Activated naive CD4-positive, alpha-beta T cell treated with anti-CD3 and anti-CD28 coated beads for 36 hours (primary cell): ENCODE measurements around the gene C4orf51. TPM values are rescaled to one million over a fixed set of nuclear protein-coding genes. Genes with fewer than 3 reads are reported as not detected.
"Not testable (repeated sequence)": the region's sequence is repeated elsewhere in the genome, so short reads cannot be mapped to it uniquely, and the experiment has no call there.

Experiments used
- CTCF ChIA-PET: fragments of 350-600 bp; sonication (Branson Sonifier 250); formaldehyde crosslinking; loops from one replicate; lab custom pipeline; 2021; ENCODE audit warnings: antibody characterized with exemption; lab: Charles Lee
- DNase-seq: peaks from one replicate; pipeline ENCODE4 v3.0.0-alpha.2; 2020
- H3K27ac Mint-ChIP-seq: one replicate; pipeline ENCODE4 v1.8.0; 2021; ENCODE audit warnings: mild to moderate bottlenecking, mixed read lengths
- H3K27me3 Mint-ChIP-seq: one replicate; pipeline ENCODE4 v1.8.0; 2021; ENCODE audit warnings: low read depth, mixed read lengths
- H3K36me3 Mint-ChIP-seq: one replicate; pipeline ENCODE4 v1.8.0; 2021; ENCODE audit warnings: low read depth, mixed read lengths
- H3K4me1 Mint-ChIP-seq: one replicate; pipeline ENCODE4 v1.8.0; 2021; ENCODE audit warnings: low read depth, mixed read lengths
- H3K4me3 Mint-ChIP-seq: one replicate; pipeline ENCODE4 v1.8.0; 2021; ENCODE audit warnings: mild to moderate bottlenecking, moderate library complexity, mixed read lengths
- H3K9me3 Mint-ChIP-seq: one replicate; pipeline ENCODE4 v1.8.0; 2021; ENCODE audit warnings: mixed read lengths
- intact Hi-C: fragments of 100-400 bp; cut with micrococcal nuclease; formaldehyde crosslinking; loops from one replicate; pipeline ENCODE4 v1.15.1; 2023
- total RNA-seq, 2 experiments: library from RNA; stranded (reverse); gene quantifications; one replicate each; pipeline ENCODE4 v1.2.3, GENCODE V29; 2021

C4orf51 gene
- not detected for total RNA-seq

GRCh38 chr4:145679991-145680455, at the start of gene C4orf51:
TSS of gene C4orf51 (plus strand) at chr4:145680146. CDS start at chr4:145680204, 58 bp downstream.
- no peaks in the 10 kb centered on the region for H3K4me1 Mint-ChIP-seq
- no peaks in the 10 kb centered on the region for H3K36me3 Mint-ChIP-seq
- intact Hi-C loops = no loop called here
- CTCF ChIA-PET = no interaction called here
- peaks cover 5% of the 10 kb centered on the region for H3K9me3 Mint-ChIP-seq
- no peak within 1 kb of the TSS for H3K27ac Mint-ChIP-seq
- peaks cover 12% of the 10 kb centered on the region for H3K27me3 Mint-ChIP-seq
- DNase-seq = no peak
- H3K4me3 Mint-ChIP-seq = no peak within 1 kb of the TSS

- no peaks in the 10 kb centered on the region for H3K27me3 Mint-ChIP-seq
- CTCF ChIA-PET = no interaction called here
Measured at GRCh38 chr4:145635117-145635516, 44.8 kb upstream of the C4orf51 start.

GRCh38 chr4:145635630-145636029, 44.3 kb upstream of the C4orf51 start:
- Mint-ChIP-seq H3K27me3 (no peaks in the 10 kb centered on the region), H3K36me3 (peaks cover 19% of the 10 kb centered on the region), H3K4me1 (peaks cover 15% of the 10 kb centered on the region), H3K4me3 (no peak overlapping the region), H3K27ac (no peak overlapping the region), H3K9me3 (no peaks in the 10 kb centered on the region)
- no peak for DNase-seq
- intact Hi-C loops = no loop called here
- CTCF ChIA-PET = no interaction called here

More at GRCh38 chr4:145635117-145635516, 44.8 kb upstream of the C4orf51 start:
- Mint-ChIP-seq H3K4me3 (no peak overlapping the region), H3K9me3 (no peaks in the 10 kb centered on the region), H3K27ac (no peak overlapping the region), H3K4me1 (peaks cover 15% of the 10 kb centered on the region), H3K36me3 (peaks cover 16% of the 10 kb centered on the region)
- DNase-seq = no peak
- intact Hi-C loops = no loop called here

- no peaks in the 10 kb centered on the region for H3K27me3 Mint-ChIP-seq
- peaks cover 26% of the 10 kb centered on the region for H3K36me3 Mint-ChIP-seq
- peaks cover 7% of the 10 kb centered on the region for H3K4me1 Mint-ChIP-seq
- no peaks in the 10 kb centered on the region for H3K9me3 Mint-ChIP-seq
- CTCF ChIA-PET = no interaction called here
- intact Hi-C loops = no loop called here
- no peak overlapping the region for H3K27ac Mint-ChIP-seq
- H3K4me3 Mint-ChIP-seq = no peak overlapping the region
- no peak for DNase-seq
Measured at GRCh38 chr4:145639186-145639698, 40.7 kb upstream of the C4orf51 start.

- intact Hi-C loops, H3K27ac Mint-ChIP-seq, H3K27me3 Mint-ChIP-seq, H3K4me3 Mint-ChIP-seq, DNase-seq, H3K9me3 Mint-ChIP-seq, H3K4me1 Mint-ChIP-seq, CTCF ChIA-PET: not testable (repeated sequence)
- H3K36me3 Mint-ChIP-seq = peaks cover 27% of the 10 kb centered on the region
Measured at GRCh38 chr4:145640236-145640635, 39.7 kb upstream of the C4orf51 start.

- no peak overlapping the region for H3K27ac Mint-ChIP-seq
- intact Hi-C loops = no loop called here
- no peak for DNase-seq
- H3K9me3 Mint-ChIP-seq = no peaks in the 10 kb centered on the region
- H3K27me3 Mint-ChIP-seq = no peaks in the 10 kb centered on the region
- no peaks in the 10 kb centered on the region for H3K4me1 Mint-ChIP-seq
- peaks cover 46% of the 10 kb centered on the region for H3K36me3 Mint-ChIP-seq
- CTCF ChIA-PET = interaction anchor here (0.7 kb wide), 1 partner anchor 290 kb away, joined by 4 read pairs; no protein-coding TSS in a partner anchor
- H3K4me3 Mint-ChIP-seq = no peak overlapping the region
Measured at GRCh38 chr4:145643295-145643694, 36.7 kb upstream of the C4orf51 start.

GRCh38 chr4:145644699-145645098, 35.2 kb upstream of the C4orf51 start:
- H3K4me3 Mint-ChIP-seq = no peak overlapping the region
- no peaks in the 10 kb centered on the region for H3K27me3 Mint-ChIP-seq
- no peaks in the 10 kb centered on the region for H3K9me3 Mint-ChIP-seq
- H3K36me3 Mint-ChIP-seq = peaks cover 40% of the 10 kb centered on the region
- CTCF ChIA-PET = interaction anchor here (0.6 kb wide), 1 partner anchor 100 kb away, joined by 5 read pairs; no protein-coding TSS in a partner anchor
- H3K27ac Mint-ChIP-seq = no peak overlapping the region
- intact Hi-C loops = no loop called here
- no peaks in the 10 kb centered on the region for H3K4me1 Mint-ChIP-seq
- no peak for DNase-seq

- H3K4me1 Mint-ChIP-seq = no peaks in the 10 kb centered on the region
- intact Hi-C loops = no loop called here
- H3K27me3 Mint-ChIP-seq = no peaks in the 10 kb centered on the region
- CTCF ChIA-PET = no interaction called here
- no peak for DNase-seq
- peaks cover 81% of the 10 kb centered on the region for H3K36me3 Mint-ChIP-seq
- H3K9me3 Mint-ChIP-seq = peaks cover 19% of the 10 kb centered on the region
- H3K27ac Mint-ChIP-seq = no peak overlapping the region
- H3K4me3 Mint-ChIP-seq = no peak overlapping the region
Measured at GRCh38 chr4:145656156-145656555, 23.8 kb upstream of the C4orf51 start.

GRCh38 chr4:145660064-145660463, 19.9 kb upstream of the C4orf51 start:
- DNase-seq = no peak
- no peaks in the 10 kb centered on the region for H3K4me1 Mint-ChIP-seq
- peaks cover 42% of the 10 kb centered on the region for H3K9me3 Mint-ChIP-seq
- intact Hi-C loops = no loop called here
- no peak overlapping the region for H3K27ac Mint-ChIP-seq
- no peak overlapping the region for H3K4me3 Mint-ChIP-seq
- H3K27me3 Mint-ChIP-seq = no peaks in the 10 kb centered on the region
- peaks cover 60% of the 10 kb centered on the region for H3K36me3 Mint-ChIP-seq
- CTCF ChIA-PET = interaction anchor here (0.6 kb wide), 1 partner anchor 425 kb away, joined by 4 read pairs; no protein-coding TSS in a partner anchor

GRCh38 chr4:145663194-145663593, 16.8 kb upstream of the C4orf51 start:
- Mint-ChIP-seq H3K4me1 (no peaks in the 10 kb centered on the region), H3K27me3 (no peaks in the 10 kb centered on the region), H3K9me3 (peaks cover 47% of the 10 kb centered on the region), H3K4me3 (no peak overlapping the region), H3K27ac (no peak overlapping the region), H3K36me3 (peaks cover 33% of the 10 kb centered on the region)
- no peak for DNase-seq
- CTCF ChIA-PET = interaction anchor here (0.6 kb wide), 1 partner anchor 140 kb away, joined by 5 read pairs; no protein-coding TSS in a partner anchor
- intact Hi-C loops = no loop called here

- H3K9me3 Mint-ChIP-seq = peaks cover 30% of the 10 kb centered on the region
- DNase-seq = no peak
- CTCF ChIA-PET = interaction anchor here (0.6 kb wide), 1 partner anchor 11 kb away, joined by 3 read pairs; no protein-coding TSS in a partner anchor
- no peak overlapping the region for H3K27ac Mint-ChIP-seq
- intact Hi-C loops = no loop called here
- H3K4me1 Mint-ChIP-seq = no peaks in the 10 kb centered on the region
- no peak overlapping the region for H3K4me3 Mint-ChIP-seq
- no peaks in the 10 kb centered on the region for H3K27me3 Mint-ChIP-seq
- peaks cover 8% of the 10 kb centered on the region for H3K36me3 Mint-ChIP-seq
Measured at GRCh38 chr4:145665773-145666172, 14.2 kb upstream of the C4orf51 start.

GRCh38 chr4:145670422-145670821, 9.5 kb upstream of the C4orf51 start:
- CTCF ChIA-PET = interaction anchor here (0.6 to 0.9 kb wide), 2 partner anchors 178 to 218 kb away, joined by 3 read pairs; no protein-coding TSS in a partner anchor
- Mint-ChIP-seq H3K4me3 (no peak overlapping the region), H3K27me3 (no peaks in the 10 kb centered on the region), H3K36me3 (no peaks in the 10 kb centered on the region), H3K4me1 (no peaks in the 10 kb centered on the region), H3K9me3 (peaks cover 7% of the 10 kb centered on the region), H3K27ac (no peak overlapping the region)
- no peak for DNase-seq
- intact Hi-C loops = no loop called here

- H3K4me3 Mint-ChIP-seq = no peak overlapping the region
- CTCF ChIA-PET = no interaction called here
- H3K27me3 Mint-ChIP-seq = peaks cover 11% of the 10 kb centered on the region
- no peaks in the 10 kb centered on the region for H3K4me1 Mint-ChIP-seq
- no peak overlapping the region for H3K27ac Mint-ChIP-seq
- DNase-seq = no peak
- H3K9me3 Mint-ChIP-seq = peaks cover 5% of the 10 kb centered on the region
- intact Hi-C loops = no loop called here
- H3K36me3 Mint-ChIP-seq = no peaks in the 10 kb centered on the region
Measured at GRCh38 chr4:145679520-145679919, 426 bp upstream of the C4orf51 start.
